HCT116 (cell line): ENCODE data around the gene UBR3. TPM values are rescaled to one million over a fixed set of nuclear protein-coding genes. Genes with fewer than 3 reads are reported as not detected.

Experiments used
- ATAC-seq: fragments of 200-7000 bp; cut with Tn5 transposase; 2 replicates; pipeline ENCODE4 v1.9.1; 2020; ENCODE audit warnings: mild to moderate bottlenecking, moderate library complexity
- BruUV-seq: library from RNA; stranded (reverse); fragments of 400-500 nt; replicated peaks from 2 replicates; lab custom pipeline; 2021; lab: Mats Ljungman, UMichigan
- CTCF ChIA-PET: fragments of 300-600 bp; sonication (Branson Sonifier 250); formaldehyde crosslinking; loops from one replicate; lab custom pipeline; 2021; ENCODE audit warnings: antibody characterized with exemption; lab: Charles Lee
- POLR2A ChIA-PET: fragments of 300-600, 350-600 bp; sonication (Branson Sonifier 250); formaldehyde crosslinking; loops from one replicate; lab custom pipeline; 2021; ENCODE audit warnings: antibody characterized with exemption; lab: Charles Lee
- RAD21 ChIA-PET, 2 experiments: fragments of 300-600 bp; sonication (Branson Sonifier 250); formaldehyde crosslinking; loops; one replicate each; lab custom pipeline; 2023; ENCODE audit warnings: low total read pairs in 2 of 2; ENCODE audit not compliant: uncharacterized antibody in 2 of 2, unreplicated experiment in 2 of 2, low non-redundant PET in 1 of 2; lab: Charles Lee
- DNase-seq: peaks from one replicate; pipeline ENCODE4 v3.0.0-alpha.2; 2010; ENCODE audit warnings: low read depth, low spot score
- H2AFZ ChIP-seq: fragments of 200-600 bp; shearing (Covaris generic), sonication (generic); 2 replicates; pipeline ENCODE4 v1.6.1; 2017; ENCODE audit warnings: low read depth, mixed run types, mixed read lengths, antibody characterized with exemption, low read length; ENCODE audit not compliant: poor library complexity, severe bottlenecking
- H3K27ac ChIP-seq: 2 replicates; pipeline ENCODE4 v1.5.1; 2012; ENCODE audit warnings: low read depth, low read length
- H3K27me3 ChIP-seq: fragments of 200-600 bp; sonication (generic); 2 replicates; pipeline ENCODE4 v1.6.1; 2016; ENCODE audit warnings: mixed run types, low read length, mixed read lengths; ENCODE audit not compliant: insufficient read depth
- H3K36me3 ChIP-seq, 2 experiments: fragments of 200-500 bp in 1 of 2; fragments of 200-600 bp in 1 of 2; sonication (Bioruptor generic) in 1 of 2; sonication (generic) in 1 of 2; 2 replicates each; pipeline versions ENCODE4 v1.5.1 to v1.6.1; 2014 to 2016; ENCODE audit warnings: low read length in 2 of 2, inconsistent platforms in 1 of 2, mixed read lengths in 1 of 2, mixed run types in 1 of 2; ENCODE audit not compliant: insufficient read depth in 2 of 2, control insufficient read depth in 1 of 2
- H3K4me1 ChIP-seq, 2 experiments: fragments of 200-600 bp in 1 of 2; sonication (generic) in 1 of 2; 2 replicates each; pipeline versions ENCODE4 v1.5.1 to v1.6.1; 2012 to 2017; ENCODE audit warnings: low read length in 2 of 2, inconsistent platforms in 1 of 2, mild to moderate bottlenecking in 1 of 2, mixed read lengths in 1 of 2, mixed run types in 1 of 2, moderate library complexity in 1 of 2; ENCODE audit not compliant: insufficient read depth in 2 of 2, control insufficient read depth in 1 of 2
- H3K4me2 ChIP-seq: fragments of 200-600 bp; sonication (generic); 2 replicates; pipeline ENCODE4 v1.6.1; 2017; ENCODE audit warnings: mixed run types, low read length, mixed read lengths
- H3K4me3 ChIP-seq, 2 experiments: fragments of 200-600 bp in 1 of 2; sonication (generic) in 1 of 2; replicated peaks in 1 of 2; 2 replicates each; pipeline ENCODE4 v1.5.1; 2011 to 2016; ENCODE audit warnings: low read length in 2 of 2, control low read depth in 1 of 2, low read depth in 1 of 2, mild to moderate bottlenecking in 1 of 2, mixed read lengths in 1 of 2, mixed run types in 1 of 2
- H3K79me2 ChIP-seq: fragments of 200-600 bp; sonication (generic); 2 replicates; pipeline ENCODE4 v1.6.1; 2017; ENCODE audit warnings: mild to moderate bottlenecking, mixed run types, low read length, moderate library complexity, mixed read lengths; ENCODE audit not compliant: insufficient read depth
- H3K9ac ChIP-seq: fragments of 200-600 bp; sonication (generic); 2 replicates; pipeline ENCODE4 v1.6.1; 2016; ENCODE audit warnings: low read length, mixed read lengths
- H3K9me2 ChIP-seq: fragments of 200-600 bp; sonication (generic), shearing (Covaris generic); 2 replicates; pipeline ENCODE4 v1.6.1; 2017; ENCODE audit warnings: mixed run types, mild to moderate bottlenecking, moderate library complexity; ENCODE audit not compliant: insufficient read depth
- H3K9me3 ChIP-seq, 2 experiments: fragments of 200-500 bp in 1 of 2; fragments of 200-600 bp in 1 of 2; sonication (Bioruptor generic) in 1 of 2; sonication (generic) in 1 of 2; 2 replicates each; pipeline ENCODE4 v1.6.1; 2014 to 2017; ENCODE audit warnings: low read length in 2 of 2, mixed read lengths in 2 of 2, inconsistent platforms in 1 of 2, low read depth in 1 of 2, mild to moderate bottlenecking in 1 of 2, mixed run types in 1 of 2, moderate library complexity in 1 of 2; ENCODE audit not compliant: control insufficient read depth in 1 of 2, insufficient read depth in 1 of 2
- H4K20me1 ChIP-seq: fragments of 200-600 bp; sonication (generic), shearing (Covaris generic); 2 replicates; pipeline ENCODE4 v1.6.1; 2017; ENCODE audit warnings: mixed run types, mild to moderate bottlenecking, moderate library complexity; ENCODE audit not compliant: insufficient read depth
- CBX3 ChIP-seq: IDR thresholded peaks from 2 replicates; pipeline ENCODE4 v1.6.1; 2012; ENCODE audit warnings: low read depth
- CEBPB ChIP-seq: IDR thresholded peaks from 2 replicates; pipeline ENCODE4 v1.6.1; 2012; ENCODE audit warnings: low read depth
- EGR1 ChIP-seq: IDR thresholded peaks from 2 replicates; pipeline ENCODE4 v1.6.1; 2012; ENCODE audit warnings: low read depth
- ELF1 ChIP-seq: IDR thresholded peaks from 2 replicates; pipeline ENCODE4 v1.6.1; 2012; ENCODE audit warnings: low read depth, borderline replicate concordance
- EZH2 ChIP-seq: fragments of 200-600 bp; sonication (generic); IDR thresholded peaks from 2 replicates; pipeline ENCODE4 v1.6.1; 2017; ENCODE audit warnings: antibody characterized with exemption, mixed run types
- FOSL1 ChIP-seq: IDR thresholded peaks from 2 replicates; pipeline ENCODE4 v1.6.1; 2012; ENCODE audit warnings: low read depth
- JUND ChIP-seq: IDR thresholded peaks from 2 replicates; pipeline ENCODE4 v1.6.1; 2012
- POLR2A ChIP-seq: IDR thresholded peaks from 2 replicates; pipeline ENCODE4 v1.7.0; 2011; ENCODE audit warnings: borderline replicate concordance; ENCODE audit not compliant: insufficient read depth, insufficient read length; ENCODE audit errors: extremely low read depth
- POLR2AphosphoS5 ChIP-seq: IDR thresholded peaks from 2 replicates; pipeline ENCODE4 v1.6.1; 2011; ENCODE audit warnings: mild to moderate bottlenecking, low read depth, low read length, moderate library complexity
- RAD21 ChIP-seq: IDR thresholded peaks from 2 replicates; pipeline ENCODE4 v1.6.1; 2012; ENCODE audit warnings: low read depth, mild to moderate bottlenecking
- SIN3A ChIP-seq: IDR thresholded peaks from 2 replicates; pipeline ENCODE4 v1.6.1; 2012; ENCODE audit warnings: low read depth
- SP1 ChIP-seq: IDR thresholded peaks from 2 replicates; pipeline ENCODE4 v1.6.1; 2012; ENCODE audit warnings: low read depth
- TCF7L2 ChIP-seq: IDR thresholded peaks from 2 replicates; pipeline ENCODE4 v1.7.0; 2011; ENCODE audit warnings: borderline replicate concordance, inconsistent platforms; ENCODE audit not compliant: insufficient read depth, insufficient read length; ENCODE audit errors: extremely low read depth
- YY1 ChIP-seq: IDR thresholded peaks from 2 replicates; pipeline ENCODE4 v1.6.1; 2011; ENCODE audit warnings: low read length, low read depth, moderate library complexity, mild to moderate bottlenecking; ENCODE audit not compliant: insufficient replicate concordance; ENCODE audit errors: extremely low read depth
- ZNF274 ChIP-seq: fragments of 200-500 bp; sonication (Bioruptor generic); IDR thresholded peaks from 2 replicates; pipeline ENCODE4 v1.6.1; 2014; ENCODE audit warnings: mild to moderate bottlenecking, low read depth, low read length, inconsistent platforms
- intact Hi-C: fragments of 100-400 bp; cut with micrococcal nuclease; formaldehyde crosslinking; loops from 2 replicates; pipeline ENCODE4 v1.10.0; 2022
- total RNA-seq: library from RNA; stranded (reverse); gene quantifications from one replicate; pipeline ENCODE4 v1.2.1, GENCODE V29; 2021; ENCODE audit not compliant: unreplicated experiment
- TF ChIP-seq, protein P1 (sequence below): IDR thresholded peaks from 2 replicates; pipeline ENCODE4 v1.6.1; 2011; ENCODE audit warnings: mild to moderate bottlenecking, low read length, moderate library complexity; ENCODE audit not compliant: insufficient replicate concordance; ENCODE audit errors: extremely low read depth
- TF ChIP-seq, protein P2 (sequence below): IDR thresholded peaks from 2 replicates; pipeline ENCODE4 v1.6.1; 2012
- TF ChIP-seq, protein P3 (sequence below), 3 experiments: fragments of 200-600 bp in 1 of 3; sonication (generic) in 1 of 3; IDR thresholded peaks in 2 of 3; conservative IDR thresholded peaks in 1 of 3; 2 replicates each; pipeline ENCODE4 v1.5.1; 2012 to 2017; ENCODE audit warnings: low read depth in 2 of 3, low read length in 2 of 3, antibody characterized with exemption in 1 of 3, borderline replicate concordance in 1 of 3, control low read depth in 1 of 3, mild to moderate bottlenecking in 1 of 3, mixed read lengths in 1 of 3, mixed run types in 1 of 3, moderate library complexity in 1 of 3; ENCODE audit not compliant: insufficient read depth in 1 of 3
- TF ChIP-seq, protein P4 (sequence below): IDR thresholded peaks from 2 replicates; pipeline ENCODE4 v1.6.1; 2012; ENCODE audit warnings: low read depth

The UBR3 gene
- total RNA-seq, 1 experiment from 2014 or later, result 29.5 TPM

DNA sequence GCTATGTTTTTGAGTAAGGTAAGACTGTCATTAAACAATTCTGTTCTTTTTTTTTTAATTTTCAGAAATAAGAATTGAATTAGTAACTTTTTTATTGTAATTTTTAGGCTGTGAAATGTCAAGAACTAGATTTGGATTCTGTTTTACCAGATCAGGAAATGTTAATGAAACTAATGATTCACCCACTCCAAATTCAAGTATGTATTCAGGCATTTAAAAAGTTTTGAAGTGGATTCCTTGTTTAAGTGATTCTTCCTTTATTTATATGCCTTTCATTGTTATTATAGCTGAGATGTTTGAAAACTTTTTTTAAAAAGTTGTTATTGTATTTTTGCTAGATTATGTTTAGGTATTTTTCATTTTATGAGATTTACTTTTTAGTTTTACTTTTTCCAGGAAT is 96.7 kb downstream of the UBR3 start:
- CTCF ChIA-PET, result interaction anchor here (1.3 kb wide), 1 partner anchor 472 kb away, joined by 3 read pairs; no protein-coding TSS in a partner anchor
- no peak overlapping the region for H3K27ac ChIP-seq

More for the DNA sequence above, 96.7 kb downstream of the UBR3 start:
- no peaks in the 10 kb centered on the region for H3K79me2 ChIP-seq
- no peaks in the 10 kb centered on the region for H3K27me3 ChIP-seq
- H3K4me1 ChIP-seq, result no peaks in the 10 kb centered on the region
- intact Hi-C loops, result no loop called here
- H3K36me3 ChIP-seq, result peaks cover 0 to 4% of the 10 kb centered on the region in 2 experiments; a peak in 1 of 4 replicates
- TF ChIP-seq, protein P1, sequence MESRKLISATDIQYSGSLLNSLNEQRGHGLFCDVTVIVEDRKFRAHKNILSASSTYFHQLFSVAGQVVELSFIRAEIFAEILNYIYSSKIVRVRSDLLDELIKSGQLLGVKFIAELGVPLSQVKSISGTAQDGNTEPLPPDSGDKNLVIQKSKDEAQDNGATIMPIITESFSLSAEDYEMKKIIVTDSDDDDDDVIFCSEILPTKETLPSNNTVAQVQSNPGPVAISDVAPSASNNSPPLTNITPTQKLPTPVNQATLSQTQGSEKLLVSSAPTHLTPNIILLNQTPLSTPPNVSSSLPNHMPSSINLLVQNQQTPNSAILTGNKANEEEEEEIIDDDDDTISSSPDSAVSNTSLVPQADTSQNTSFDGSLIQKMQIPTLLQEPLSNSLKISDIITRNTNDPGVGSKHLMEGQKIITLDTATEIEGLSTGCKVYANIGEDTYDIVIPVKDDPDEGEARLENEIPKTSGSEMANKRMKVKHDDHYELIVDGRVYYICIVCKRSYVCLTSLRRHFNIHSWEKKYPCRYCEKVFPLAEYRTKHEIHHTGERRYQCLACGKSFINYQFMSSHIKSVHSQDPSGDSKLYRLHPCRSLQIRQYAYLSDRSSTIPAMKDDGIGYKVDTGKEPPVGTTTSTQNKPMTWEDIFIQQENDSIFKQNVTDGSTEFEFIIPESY, result no peak
- TF ChIP-seq EZH2 (no peak), ZNF274 (no peak), POLR2AphosphoS5 (no peak), FOSL1 (no peak), POLR2A (no peak), SIN3A (no peak), EGR1 (no peak), ELF1 (no peak), CBX3 (no peak), YY1 (no peak), CEBPB (no peak), RAD21 (no peak), TCF7L2 (no peak), JUND (no peak), SP1 (no peak)
- TF ChIP-seq, protein P2, sequence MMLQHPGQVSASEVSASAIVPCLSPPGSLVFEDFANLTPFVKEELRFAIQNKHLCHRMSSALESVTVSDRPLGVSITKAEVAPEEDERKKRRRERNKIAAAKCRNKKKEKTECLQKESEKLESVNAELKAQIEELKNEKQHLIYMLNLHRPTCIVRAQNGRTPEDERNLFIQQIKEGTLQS, result no peak
- TF ChIP-seq, protein P3, sequence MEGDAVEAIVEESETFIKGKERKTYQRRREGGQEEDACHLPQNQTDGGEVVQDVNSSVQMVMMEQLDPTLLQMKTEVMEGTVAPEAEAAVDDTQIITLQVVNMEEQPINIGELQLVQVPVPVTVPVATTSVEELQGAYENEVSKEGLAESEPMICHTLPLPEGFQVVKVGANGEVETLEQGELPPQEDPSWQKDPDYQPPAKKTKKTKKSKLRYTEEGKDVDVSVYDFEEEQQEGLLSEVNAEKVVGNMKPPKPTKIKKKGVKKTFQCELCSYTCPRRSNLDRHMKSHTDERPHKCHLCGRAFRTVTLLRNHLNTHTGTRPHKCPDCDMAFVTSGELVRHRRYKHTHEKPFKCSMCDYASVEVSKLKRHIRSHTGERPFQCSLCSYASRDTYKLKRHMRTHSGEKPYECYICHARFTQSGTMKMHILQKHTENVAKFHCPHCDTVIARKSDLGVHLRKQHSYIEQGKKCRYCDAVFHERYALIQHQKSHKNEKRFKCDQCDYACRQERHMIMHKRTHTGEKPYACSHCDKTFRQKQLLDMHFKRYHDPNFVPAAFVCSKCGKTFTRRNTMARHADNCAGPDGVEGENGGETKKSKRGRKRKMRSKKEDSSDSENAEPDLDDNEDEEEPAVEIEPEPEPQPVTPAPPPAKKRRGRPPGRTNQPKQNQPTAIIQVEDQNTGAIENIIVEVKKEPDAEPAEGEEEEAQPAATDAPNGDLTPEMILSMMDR (IDR thresholded peaks at IDR 0.05 in 2 of 3, conservative IDR thresholded peaks at IDR 0.05 in 1 of 3; ENCODE audit: borderline replicate concordance in 1 of 3, insufficient read depth in 1 of 3, low read depth in 2 of 3, low read length in 2 of 3), result no peak
- TF ChIP-seq, protein P4, sequence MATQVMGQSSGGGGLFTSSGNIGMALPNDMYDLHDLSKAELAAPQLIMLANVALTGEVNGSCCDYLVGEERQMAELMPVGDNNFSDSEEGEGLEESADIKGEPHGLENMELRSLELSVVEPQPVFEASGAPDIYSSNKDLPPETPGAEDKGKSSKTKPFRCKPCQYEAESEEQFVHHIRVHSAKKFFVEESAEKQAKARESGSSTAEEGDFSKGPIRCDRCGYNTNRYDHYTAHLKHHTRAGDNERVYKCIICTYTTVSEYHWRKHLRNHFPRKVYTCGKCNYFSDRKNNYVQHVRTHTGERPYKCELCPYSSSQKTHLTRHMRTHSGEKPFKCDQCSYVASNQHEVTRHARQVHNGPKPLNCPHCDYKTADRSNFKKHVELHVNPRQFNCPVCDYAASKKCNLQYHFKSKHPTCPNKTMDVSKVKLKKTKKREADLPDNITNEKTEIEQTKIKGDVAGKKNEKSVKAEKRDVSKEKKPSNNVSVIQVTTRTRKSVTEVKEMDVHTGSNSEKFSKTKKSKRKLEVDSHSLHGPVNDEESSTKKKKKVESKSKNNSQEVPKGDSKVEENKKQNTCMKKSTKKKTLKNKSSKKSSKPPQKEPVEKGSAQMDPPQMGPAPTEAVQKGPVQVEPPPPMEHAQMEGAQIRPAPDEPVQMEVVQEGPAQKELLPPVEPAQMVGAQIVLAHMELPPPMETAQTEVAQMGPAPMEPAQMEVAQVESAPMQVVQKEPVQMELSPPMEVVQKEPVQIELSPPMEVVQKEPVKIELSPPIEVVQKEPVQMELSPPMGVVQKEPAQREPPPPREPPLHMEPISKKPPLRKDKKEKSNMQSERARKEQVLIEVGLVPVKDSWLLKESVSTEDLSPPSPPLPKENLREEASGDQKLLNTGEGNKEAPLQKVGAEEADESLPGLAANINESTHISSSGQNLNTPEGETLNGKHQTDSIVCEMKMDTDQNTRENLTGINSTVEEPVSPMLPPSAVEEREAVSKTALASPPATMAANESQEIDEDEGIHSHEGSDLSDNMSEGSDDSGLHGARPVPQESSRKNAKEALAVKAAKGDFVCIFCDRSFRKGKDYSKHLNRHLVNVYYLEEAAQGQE, result no peak
- no peak overlapping the region for H3K9ac ChIP-seq
- RAD21 ChIA-PET, result no interaction called here
- DNase-seq (no peak), ATAC-seq (no peak)
- no peaks in the 10 kb centered on the region for H4K20me1 ChIP-seq
- BruUV-seq, result no TSS peak
- no peak overlapping the region for H3K4me3 ChIP-seq
- no peaks in the 10 kb centered on the region for H3K9me3 ChIP-seq
- POLR2A ChIA-PET, result no interaction called here
- H2AFZ ChIP-seq, result no peak overlapping the region
- no peaks in the 10 kb centered on the region for H3K9me2 ChIP-seq
- no peak overlapping the region for H3K4me2 ChIP-seq
